B cell (primary cell): ENCODE results near the gene ZSCAN31. TPM values are rescaled to one million over a fixed set of nuclear protein-coding genes. Genes with fewer than 3 reads are reported as not detected.
"Not testable (repeated sequence)": the region's sequence is repeated elsewhere in the genome, so short reads cannot be mapped to it uniquely, and the experiment has no call there.

Experiments
- ATAC-seq: fragments of 200-7000 bp; cut with Tn5 transposase; one replicate; pipeline ENCODE4 v1.10.0; 2021; ENCODE audit warnings: low read depth, mild to moderate bottlenecking, moderate number of reproducible peaks, moderate library complexity
- CTCF ChIA-PET: fragments of 350-600 bp; sonication (Branson Sonifier 250); formaldehyde crosslinking; loops from one replicate; lab custom pipeline; 2021; ENCODE audit warnings: antibody characterized with exemption, inconsistent platforms; lab: Charles Lee
- POLR2A ChIA-PET: fragments of 350-600 bp; sonication (Branson Sonifier 250); formaldehyde crosslinking; loops from one replicate; lab custom pipeline; 2021; ENCODE audit warnings: antibody characterized with exemption; lab: Charles Lee
- DNase-seq: peaks from one replicate; pipeline ENCODE4 v3.0.0; 2013
- H2AFZ ChIP-seq: 2 replicates; pipeline ENCODE4 v1.6.1; 2012; ENCODE audit warnings: mild to moderate bottlenecking, low read depth, low read length; ENCODE audit not compliant: insufficient read depth, poor library complexity, severe bottlenecking
- H3K27ac ChIP-seq, 2 donors: 1 replicate in 1 of 2; 2 replicates in 1 of 2; pipeline ENCODE4 v1.5.1; 2012 to 2013; ENCODE audit warnings: low read length in 2 of 2, mild to moderate bottlenecking in 2 of 2, moderate library complexity in 1 of 2
- H3K27me3 ChIP-seq, 4 experiments: fragments of 200-600 bp in 1 of 4; sonication (generic) in 1 of 4; replicated peaks in 1 of 4; 1 replicate in 2 of 4; 2 replicates in 2 of 4; pipeline versions ENCODE4 v1.6.1 to v1.7.0; 2013 to 2016; ENCODE audit warnings: low read length in 3 of 4, mild to moderate bottlenecking in 2 of 4, mixed read lengths in 1 of 4, moderate library complexity in 1 of 4; ENCODE audit not compliant: insufficient read depth in 4 of 4, control insufficient read depth in 3 of 4; ENCODE audit errors: control extremely low read depth in 1 of 4
- H3K36me3 ChIP-seq, 2 experiments: replicated peaks in 1 of 2; 1 replicate in 1 of 2; 2 replicates in 1 of 2; pipeline versions ENCODE4 v1.6.1 to v1.7.1; 2013; ENCODE audit warnings: low read length in 1 of 2; ENCODE audit not compliant: insufficient read depth in 2 of 2, control insufficient read depth in 1 of 2; ENCODE audit errors: control extremely low read depth in 1 of 2, extremely low read depth in 1 of 2
- H3K4me1 ChIP-seq, 2 donors: fragments of 200-600 bp in 1 of 2; sonication (generic) in 1 of 2; 1 replicate in 1 of 2; 2 replicates in 1 of 2; pipeline versions ENCODE4 v1.5.1 to v1.6.1; 2013 to 2017; ENCODE audit warnings: low read length in 2 of 2; ENCODE audit not compliant: control insufficient read depth in 2 of 2, insufficient read depth in 2 of 2
- H3K4me2 ChIP-seq: replicated peaks from 2 replicates; pipeline ENCODE3; 2012; ENCODE audit warnings: mild to moderate bottlenecking, low read depth, low read length; ENCODE audit not compliant: poor library complexity, severe bottlenecking
- H3K4me3 ChIP-seq, 5 experiments: fragments of 200-600 bp in 1 of 5; sonication (generic) in 1 of 5; 1 replicate in 3 of 5; 2 replicates in 2 of 5; pipeline versions ENCODE4 v1.5.1 to v1.7.0; 2011 to 2016; ENCODE audit warnings: low read length in 4 of 5, mild to moderate bottlenecking in 4 of 5, low read depth in 2 of 5, control low read depth in 1 of 5, moderate library complexity in 1 of 5; ENCODE audit not compliant: insufficient read depth in 1 of 5; ENCODE audit errors: control extremely low read depth in 1 of 5, extremely low read depth in 1 of 5
- H3K79me2 ChIP-seq: fragments of 200-600 bp; sonication (generic); one replicate; pipeline ENCODE4 v1.6.0; 2016; ENCODE audit warnings: low read length; ENCODE audit not compliant: control insufficient read depth, insufficient read depth
- H3K9ac ChIP-seq: fragments of 200-600 bp; sonication (generic); 2 replicates; pipeline ENCODE4 v1.6.1; 2017; ENCODE audit warnings: mild to moderate bottlenecking, low read length, moderate library complexity
- H3K9me3 ChIP-seq, 3 donors: one replicate each; pipeline versions ENCODE4 v1.6.1 to v1.7.1; 2013; ENCODE audit warnings: low read length in 2 of 3; ENCODE audit not compliant: control insufficient read depth in 2 of 3, insufficient read depth in 1 of 3; ENCODE audit errors: control extremely low read depth in 1 of 3
- H4K20me1 ChIP-seq: 2 replicates; pipeline ENCODE4 v1.6.0; 2012; ENCODE audit warnings: mild to moderate bottlenecking, low read length; ENCODE audit not compliant: insufficient read depth, control insufficient read depth, poor library complexity, severe bottlenecking
- H3K27ac Mint-ChIP-seq: one replicate; pipeline ENCODE4 v1.8.0; 2021; ENCODE audit warnings: mixed read lengths
- H3K27me3 Mint-ChIP-seq: one replicate; pipeline ENCODE4 v1.8.0; 2021; ENCODE audit warnings: mixed read lengths
- H3K4me1 Mint-ChIP-seq: one replicate; pipeline ENCODE4 v1.8.0; 2021; ENCODE audit warnings: mixed read lengths
- H3K4me3 Mint-ChIP-seq: one replicate; pipeline ENCODE4 v1.8.0; 2021; ENCODE audit warnings: mixed read lengths
- H3K9me3 Mint-ChIP-seq: one replicate; pipeline ENCODE4 v1.8.0; 2022; ENCODE audit warnings: mixed read lengths; ENCODE audit not compliant: insufficient read depth
- EZH2 ChIP-seq: IDR thresholded peaks from 2 replicates; pipeline ENCODE4 v1.6.1; 2012; ENCODE audit warnings: borderline replicate concordance, low read depth, mild to moderate bottlenecking, moderate library complexity, low read length; ENCODE audit not compliant: insufficient read depth, poor library complexity, severe bottlenecking
- WGBS: methylation state at CpG from one replicate; pipeline ENCODE4 v1.1.5; 2013; ENCODE audit warnings: missing lambda C conversion rate; ENCODE audit not compliant: insufficient coverage; 5-methylcytosine and 5-hydroxymethylcytosine counted together
- intact Hi-C: fragments of 100-400 bp; cut with micrococcal nuclease; formaldehyde crosslinking; loops from one replicate; pipeline ENCODE4 v1.10.0; 2022
- polyA plus RNA-seq: library from polyadenylated mRNA; depleted of rRNA; stranded (reverse); fragments of >200 nt; gene quantifications from 2 replicates; pipeline ENCODE4 v1.2.3, GENCODE V29; 2012
- total RNA-seq, 2 donors: library from RNA; stranded (reverse); fragments of 120-200 nt in 1 of 2; gene quantifications; 1 replicate in 1 of 2; 2 replicates in 1 of 2; pipeline versions ENCODE4 v1.2.3 to v1.2.4, GENCODE V29; 2013 to 2022
- TF ChIP-seq, protein P1 (sequence below): fragments of 200-600 bp; IDR thresholded peaks from one replicate; pipeline ENCODE4 v1.8.0; 2022; ENCODE audit warnings: antibody characterized with exemption, mild to moderate bottlenecking

Gene ZSCAN31
- total and polyA plus RNA-seq, 2 donors (not counting 1 experiment from before 2014, with no cell fraction given): 1.9 to 4.6 TPM

DNA sequence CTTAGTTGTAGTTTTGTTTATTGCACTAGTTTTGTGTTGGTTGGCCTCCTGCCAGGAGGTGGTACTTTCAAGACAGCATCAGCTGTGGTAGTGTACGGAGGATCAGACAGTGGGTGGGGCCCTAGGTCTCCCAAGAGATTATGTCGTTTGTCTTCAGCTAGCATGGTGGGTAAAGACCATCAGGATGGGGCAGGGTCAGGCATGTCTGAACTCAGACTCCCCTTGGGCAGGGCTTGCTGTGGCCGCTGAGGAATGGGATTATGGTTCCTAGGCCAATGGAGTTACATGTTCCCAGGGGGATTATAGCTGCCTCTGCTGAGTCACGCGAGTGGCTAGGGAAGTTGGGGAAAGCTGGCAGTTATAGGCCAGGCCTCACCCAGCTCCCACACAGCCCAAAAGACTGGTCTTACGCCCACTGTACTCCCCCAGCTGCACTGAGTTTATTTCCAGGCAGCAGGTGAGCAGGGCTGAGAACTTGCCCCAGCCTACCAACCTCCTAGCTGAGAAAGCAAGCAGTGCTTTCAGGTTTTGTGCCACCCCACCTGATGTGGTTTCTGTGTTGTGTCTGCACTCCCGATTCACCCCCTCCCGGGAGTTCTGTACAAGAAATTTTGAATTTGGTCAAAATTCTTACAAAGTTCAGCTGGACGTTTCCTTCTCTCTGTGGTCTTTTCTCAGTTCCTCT is 24.7 kb downstream of the ZSCAN31 start:
- TF ChIP-seq, protein P1, sequence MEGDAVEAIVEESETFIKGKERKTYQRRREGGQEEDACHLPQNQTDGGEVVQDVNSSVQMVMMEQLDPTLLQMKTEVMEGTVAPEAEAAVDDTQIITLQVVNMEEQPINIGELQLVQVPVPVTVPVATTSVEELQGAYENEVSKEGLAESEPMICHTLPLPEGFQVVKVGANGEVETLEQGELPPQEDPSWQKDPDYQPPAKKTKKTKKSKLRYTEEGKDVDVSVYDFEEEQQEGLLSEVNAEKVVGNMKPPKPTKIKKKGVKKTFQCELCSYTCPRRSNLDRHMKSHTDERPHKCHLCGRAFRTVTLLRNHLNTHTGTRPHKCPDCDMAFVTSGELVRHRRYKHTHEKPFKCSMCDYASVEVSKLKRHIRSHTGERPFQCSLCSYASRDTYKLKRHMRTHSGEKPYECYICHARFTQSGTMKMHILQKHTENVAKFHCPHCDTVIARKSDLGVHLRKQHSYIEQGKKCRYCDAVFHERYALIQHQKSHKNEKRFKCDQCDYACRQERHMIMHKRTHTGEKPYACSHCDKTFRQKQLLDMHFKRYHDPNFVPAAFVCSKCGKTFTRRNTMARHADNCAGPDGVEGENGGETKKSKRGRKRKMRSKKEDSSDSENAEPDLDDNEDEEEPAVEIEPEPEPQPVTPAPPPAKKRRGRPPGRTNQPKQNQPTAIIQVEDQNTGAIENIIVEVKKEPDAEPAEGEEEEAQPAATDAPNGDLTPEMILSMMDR: no peak
- TF ChIP-seq EZH2: no peak
- peaks cover 8% of the 10 kb centered on the region for H3K27me3 Mint-ChIP-seq
- no peak for DNase-seq
- H3K9me3 Mint-ChIP-seq: no peaks in the 10 kb centered on the region
- no peak for ATAC-seq
- 74% methylated on average over 8 of the region's 9 CpGs for WGBS
- H3K4me3 Mint-ChIP-seq: no peak overlapping the region
- Histone ChIP-seq H4K20me1 (no peaks in the 10 kb centered on the region), H3K9me3 (peaks cover 0 to 6% (median 0%) of the 10 kb centered on the region in 3 donors), H3K4me1 (no peaks in the 10 kb centered on the region), H3K36me3 (no peaks in the 10 kb centered on the region), H2AFZ (no peak overlapping the region), H3K79me2 (no peaks in the 10 kb centered on the region), H3K27me3 (peaks cover 0 to 12% (median 0%) of the 10 kb centered on the region in 4 experiments), H3K27ac (no peak overlapping the region), H3K4me2 (no peak overlapping the region), H3K4me3 (no peak overlapping the region), H3K9ac (no peak overlapping the region)
- ChIA-PET CTCF (no interaction called here), POLR2A (no interaction called here)
- H3K27ac Mint-ChIP-seq: no peak overlapping the region
- H3K4me1 Mint-ChIP-seq: no peaks in the 10 kb centered on the region
- intact Hi-C loops: no loop called here

DNA sequence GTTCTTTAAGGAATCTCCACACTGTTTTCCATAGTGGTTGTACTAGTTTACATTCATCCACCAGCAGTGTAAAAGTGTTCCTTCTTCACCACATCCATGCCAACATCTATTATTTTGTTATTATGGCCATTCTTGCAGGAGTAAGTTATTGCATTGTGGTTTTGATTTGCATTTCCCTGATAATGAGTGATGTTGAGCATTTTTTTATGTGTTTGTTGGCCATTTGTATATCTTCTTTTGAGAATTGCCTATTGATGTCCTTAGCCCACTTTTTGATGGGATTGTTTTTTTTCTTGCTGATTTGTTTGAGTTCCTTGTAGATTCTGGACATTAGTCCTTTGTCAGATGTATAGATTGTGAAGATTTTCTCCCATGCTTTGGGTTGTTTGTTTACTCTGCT is 29.6 kb downstream of the ZSCAN31 start:
- H3K4me1 ChIP-seq, H3K9ac ChIP-seq, H3K27ac Mint-ChIP-seq, POLR2A ChIA-PET, H4K20me1 ChIP-seq, H3K36me3 ChIP-seq, intact Hi-C loops, ATAC-seq, H3K79me2 ChIP-seq, H3K4me3 Mint-ChIP-seq, H3K4me1 Mint-ChIP-seq, CTCF ChIA-PET, H3K9me3 Mint-ChIP-seq, H3K27me3 ChIP-seq, DNase-seq, H3K4me3 ChIP-seq, H3K4me2 ChIP-seq, H3K9me3 ChIP-seq, H2AFZ ChIP-seq, H3K27ac ChIP-seq, H3K27me3 Mint-ChIP-seq: not testable (repeated sequence)
